ENCODE results near the gene ETFDH. TPM values are rescaled to one million over a fixed set of nuclear protein-coding genes. Genes with fewer than 3 reads are reported as not detected.

Gene ETFDH
- total and polyA plus RNA-seq, 10 of the 15 experiments (the other 5 are each of a cell fraction or from before 2014, with no cell fraction given) = 10.9 to 30.4 (median 20.6) TPM

DNA sequence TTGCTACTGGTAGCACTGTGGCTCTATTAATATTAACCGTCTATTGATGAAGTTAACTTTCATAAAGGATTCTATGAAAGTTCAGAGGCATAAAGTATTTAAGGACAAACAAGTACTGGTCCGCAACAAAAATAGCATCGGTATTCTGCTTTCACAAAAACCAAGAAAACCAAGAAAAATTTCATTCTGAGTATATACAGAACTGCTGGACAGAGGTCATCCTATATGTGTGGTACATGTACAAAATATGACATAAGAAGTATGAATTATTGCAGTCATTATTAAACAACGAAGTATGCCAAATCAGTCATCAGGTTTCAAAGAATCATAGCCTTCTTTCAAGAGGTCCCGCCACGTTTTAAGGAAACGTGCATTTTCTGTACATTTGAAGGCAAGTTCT lies 2.8 kb upstream of the ETFDH start:
- FAIRE-seq = no peak
- ChIA-PET RAD21 (ENCODE audit: unreplicated experiment) (interaction anchor here (0.9 kb wide), 1 partner anchor 599 kb away, joined by 6 read pairs; no protein-coding TSS in a partner anchor), POLR2A (interaction anchor here (0.5 to 1.3 kb wide), 2 partner anchors 32 to 152 kb away, joined by 3 to 4 read pairs; no protein-coding TSS in a partner anchor), SMC1A (ENCODE audit: uncharacterized antibody, unreplicated experiment) (interaction anchor here (0.6 to 1.7 kb wide), 6 partner anchors 9 to 426 kb away, joined by 3 to 5 read pairs (median 3); no protein-coding TSS in a partner anchor), CTCF (interaction anchor here (0.6 to 2.1 kb wide), 5 partner anchors 12 to 367 kb away, joined by 3 to 6 read pairs (median 3); no protein-coding TSS in a partner anchor)
- Histone ChIP-seq H3K27ac (ENCODE audit: control insufficient read depth, insufficient read depth) (no peak overlapping the region), H3K27me3 (replicated peaks in 1 of 2; ENCODE audit: control insufficient read depth in 2 of 2, insufficient read depth in 2 of 2, low read length in 1 of 2) (no peaks in the 10 kb centered on the region), H3K4me3 (peak overlapping the region; percentile 22; the same call in 1 of the 2 replicates), H3K4me1 (ENCODE audit: control insufficient read depth, insufficient read depth, low read length) (no peaks in the 10 kb centered on the region), H3K36me3 (ENCODE audit: control insufficient read depth in 2 of 2, insufficient read depth in 2 of 2, low read length in 1 of 2) (peaks cover 0 to 6% of the 10 kb centered on the region in 2 experiments; a peak in 1 of 4 replicates), H3K9ac (ENCODE audit: control insufficient read depth, insufficient read depth, low read length) (no peak overlapping the region), H3K79me2 (ENCODE audit: control insufficient read depth, insufficient read depth, low read length) (peaks cover 37% of the 10 kb centered on the region), H4K20me1 (ENCODE audit: control insufficient read depth, insufficient read depth) (no peaks in the 10 kb centered on the region), H2AFZ (ENCODE audit: control insufficient read depth, low read depth, low read length) (no peak overlapping the region), H3K9me3 (replicated peaks; ENCODE audit: control insufficient read depth, insufficient read depth, low read length) (no peaks in the 10 kb centered on the region), H3K4me2 (ENCODE audit: control insufficient read depth, insufficient read depth) (0 out of 2 replicates have a peak overlapping the region, but pooled peaks have one; percentile 90)
- DNase-seq (ENCODE audit: low read depth, low spot score) = no peak
- no TSS peak for BruUV-seq (replicated peaks)
- intact Hi-C loops (cut with micrococcal nuclease; ENCODE audit: unreplicated experiment) (loop anchor here (2.0 kb wide), 1 partner anchor 433 kb away; the partner anchor contains the start of gene RAPGEF2), in situ Hi-C loops (cut with MboI) (no loop called here)
- WGBS (ENCODE audit: insufficient coverage, insufficient replicate concordance, low lambda C conversion rate, missing lambda C conversion rate) = 11% methylated on average over 7 of the region's 7 CpGs
- peak; percentile 0; the same call in 1 of the 3 replicates for ATAC-seq
- TF ChIP-seq MEF2A (IDR thresholded peaks at IDR 0.05; ENCODE audit: insufficient read depth, low read depth, low read length) (peak; percentile 71), SUPT20H (IDR thresholded peaks at IDR 0.05; ENCODE audit: borderline replicate concordance, control insufficient read depth, low read depth, low read length) (no peak), GATAD2B (conservative IDR thresholded peaks at IDR 0.05; ENCODE audit: low read depth) (no peak), TARDBP (IDR thresholded peaks at IDR 0.05; ENCODE audit: borderline replicate concordance) (no peak), EED (IDR thresholded peaks at IDR 0.05; ENCODE audit: low read depth) (no peak), MEF2B (IDR thresholded peaks at IDR 0.05; ENCODE audit: partially characterized antibody, poor library complexity, severe bottlenecking) (peak; percentile 52), EP300 (IDR thresholded peaks at IDR 0.05; ENCODE audit: borderline replicate concordance in 1 of 2, control insufficient read depth in 1 of 2, low read depth in 2 of 2, low read length in 2 of 2) (no peak), PML (IDR thresholded peaks at IDR 0.05; ENCODE audit: low read length) (0 out of 2 replicates have a peak, but pooled peaks have one; percentile 37), CBFB (IDR thresholded peaks at IDR 0.05; ENCODE audit: low read depth) (peak; percentile 62; the same call in 1 of the 2 replicates), WRNIP1 (IDR thresholded peaks at IDR 0.05; ENCODE audit: borderline replicate concordance, low read depth, low read length) (no peak), CBX3 (IDR thresholded peaks at IDR 0.05; ENCODE audit: borderline replicate concordance, low read depth) (no peak), NR2C2 (IDR thresholded peaks at IDR 0.05; ENCODE audit: borderline replicate concordance, control insufficient read depth, insufficient read length, low read depth) (no peak), HDAC2 (IDR thresholded peaks at IDR 0.05) (no peak), CHD1 (IDR thresholded peaks at IDR 0.05; ENCODE audit: low read depth, low read length) (no peak), SIN3A (IDR thresholded peaks at IDR 0.05; ENCODE audit: low read depth, low read length) (no peak), NR2F1 (conservative IDR thresholded peaks at IDR 0.05) (0 out of 2 replicates have a peak, but pooled peaks have one; percentile 34), MXI1 (IDR thresholded peaks at IDR 0.05; ENCODE audit: low read depth, low read length) (no peak), POLR2AphosphoS2 (IDR thresholded peaks at IDR 0.05; ENCODE audit: low read depth, low read length) (no peak), YY1 (IDR thresholded peaks at IDR 0.05; ENCODE audit: low read depth, low read length) (no peak), NFYA (IDR thresholded peaks at IDR 0.05; ENCODE audit: borderline replicate concordance, low read depth, low read length) (no peak), EGR1 (IDR thresholded peaks at IDR 0.05; ENCODE audit: borderline replicate concordance in 1 of 2, low read depth in 2 of 2, low read length in 2 of 2) (no peak)
- TF ChIP-seq, protein P1, sequence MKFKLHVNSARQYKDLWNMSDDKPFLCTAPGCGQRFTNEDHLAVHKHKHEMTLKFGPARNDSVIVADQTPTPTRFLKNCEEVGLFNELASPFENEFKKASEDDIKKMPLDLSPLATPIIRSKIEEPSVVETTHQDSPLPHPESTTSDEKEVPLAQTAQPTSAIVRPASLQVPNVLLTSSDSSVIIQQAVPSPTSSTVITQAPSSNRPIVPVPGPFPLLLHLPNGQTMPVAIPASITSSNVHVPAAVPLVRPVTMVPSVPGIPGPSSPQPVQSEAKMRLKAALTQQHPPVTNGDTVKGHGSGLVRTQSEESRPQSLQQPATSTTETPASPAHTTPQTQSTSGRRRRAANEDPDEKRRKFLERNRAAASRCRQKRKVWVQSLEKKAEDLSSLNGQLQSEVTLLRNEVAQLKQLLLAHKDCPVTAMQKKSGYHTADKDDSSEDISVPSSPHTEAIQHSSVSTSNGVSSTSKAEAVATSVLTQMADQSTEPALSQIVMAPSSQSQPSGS (IDR thresholded peaks at IDR 0.05; ENCODE audit: low read length) = peak; percentile 82
- TF ChIP-seq, protein P2, sequence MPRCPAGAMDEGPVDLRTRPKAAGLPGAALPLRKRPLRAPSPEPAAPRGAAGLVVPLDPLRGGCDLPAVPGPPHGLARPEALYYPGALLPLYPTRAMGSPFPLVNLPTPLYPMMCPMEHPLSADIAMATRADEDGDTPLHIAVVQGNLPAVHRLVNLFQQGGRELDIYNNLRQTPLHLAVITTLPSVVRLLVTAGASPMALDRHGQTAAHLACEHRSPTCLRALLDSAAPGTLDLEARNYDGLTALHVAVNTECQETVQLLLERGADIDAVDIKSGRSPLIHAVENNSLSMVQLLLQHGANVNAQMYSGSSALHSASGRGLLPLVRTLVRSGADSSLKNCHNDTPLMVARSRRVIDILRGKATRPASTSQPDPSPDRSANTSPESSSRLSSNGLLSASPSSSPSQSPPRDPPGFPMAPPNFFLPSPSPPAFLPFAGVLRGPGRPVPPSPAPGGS (IDR thresholded peaks at IDR 0.05; ENCODE audit: borderline replicate concordance, insufficient read depth, low read depth, low read length, poor library complexity, severe bottlenecking) = no peak

Measured in GM12878 (cell line).